ENCODE data around the gene SUPT3H.

Gene SUPT3H

GRCh38 chr6:44820321-44820720, 557.4 kb downstream of the SUPT3H start:
- DNase-seq: no peak

DNA sequence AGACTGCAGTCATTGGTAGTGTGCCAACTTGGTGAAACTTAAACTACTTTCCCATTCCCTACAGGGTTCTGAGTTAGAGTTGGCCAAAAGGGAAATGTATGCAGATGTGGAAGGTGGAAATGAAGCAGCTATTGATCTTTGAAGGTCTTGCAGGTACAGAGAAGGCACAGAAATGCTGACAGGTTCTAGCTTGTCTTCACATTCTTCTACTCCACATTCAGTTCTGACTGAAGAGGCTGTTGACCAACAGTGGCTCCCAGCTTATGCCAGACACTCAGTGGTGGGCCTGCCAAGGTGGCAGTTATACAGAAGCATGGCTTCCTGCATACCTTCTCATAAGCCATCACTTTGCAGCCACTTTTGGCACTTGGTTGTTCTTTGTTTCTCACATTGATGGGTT, 566.3 kb downstream of the SUPT3H start:
- no peak for DNase-seq

DNA sequence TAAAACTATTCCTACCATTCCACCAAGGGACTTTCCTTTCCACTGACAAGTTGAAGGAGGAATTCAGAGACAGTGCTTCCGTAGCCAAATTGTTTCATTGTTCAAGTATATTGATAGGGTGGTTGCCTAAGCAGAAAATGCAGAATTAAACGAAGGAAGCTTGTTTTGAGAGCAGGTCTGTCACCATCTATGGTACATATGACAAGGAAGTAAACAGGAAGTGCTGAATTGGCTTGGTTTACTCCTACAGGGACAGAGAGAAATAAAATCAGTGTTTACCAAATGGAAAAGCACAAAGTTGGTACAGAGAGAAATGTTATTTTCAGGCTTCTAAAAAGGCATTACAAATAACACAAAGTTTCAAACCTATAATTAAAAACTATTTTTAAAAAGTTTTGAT, 568.5 kb downstream of the SUPT3H start:
- no peak for DNase-seq

- no peak for DNase-seq
These were observed 569.6 kb downstream of the SUPT3H start for GRCh38 chr6:44808148-44808547.

DNA sequence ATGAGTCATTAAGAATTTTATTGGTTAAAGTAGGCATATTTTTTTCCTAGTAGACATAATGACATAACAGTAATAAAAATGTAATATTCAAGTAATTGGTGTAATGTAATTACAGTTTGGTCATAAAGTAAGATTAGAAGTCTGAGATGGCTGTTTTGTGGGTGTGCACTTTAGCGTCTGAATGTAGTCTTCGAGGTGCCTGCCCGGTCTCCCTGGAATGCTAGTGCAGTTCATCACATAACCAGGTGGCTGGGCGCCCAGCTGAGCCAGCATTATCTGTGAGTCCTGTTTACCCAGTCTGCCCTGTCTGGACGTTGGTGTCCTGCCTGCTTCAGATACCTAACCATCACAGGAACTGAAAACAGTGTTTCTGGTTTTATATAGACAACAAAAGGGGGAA, 571.1 kb downstream of the SUPT3H start:
- DNase-seq: no peak

DNA sequence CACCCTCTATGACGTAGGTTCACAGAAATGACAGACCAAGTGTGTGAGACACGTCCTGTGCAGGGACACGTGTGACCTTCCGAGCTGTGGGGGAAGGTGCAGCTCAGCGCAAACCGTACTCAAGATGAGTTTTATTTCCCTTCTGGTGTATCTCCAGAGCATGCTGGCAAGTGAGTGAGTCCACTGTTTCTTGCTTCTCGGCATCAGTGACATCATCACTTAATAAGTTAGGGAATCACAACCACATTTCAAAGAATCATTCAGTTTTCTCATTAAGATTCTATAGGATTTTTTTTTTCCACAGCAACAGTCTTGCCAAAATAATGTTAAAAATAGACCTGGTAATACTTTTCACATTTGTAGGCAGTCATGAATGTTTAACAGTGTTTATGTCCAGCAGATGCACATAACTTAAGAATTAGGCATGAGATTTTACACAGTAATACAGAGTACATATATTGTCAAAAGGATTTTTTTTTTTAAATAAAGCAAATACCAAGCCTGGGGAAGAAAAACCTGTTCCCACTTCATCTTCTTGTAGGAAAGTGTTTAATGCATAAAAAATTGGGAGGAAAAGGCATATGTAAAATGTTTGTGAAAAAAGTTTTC, 572.4 kb downstream of the SUPT3H start:
- no peak for DNase-seq

DNA sequence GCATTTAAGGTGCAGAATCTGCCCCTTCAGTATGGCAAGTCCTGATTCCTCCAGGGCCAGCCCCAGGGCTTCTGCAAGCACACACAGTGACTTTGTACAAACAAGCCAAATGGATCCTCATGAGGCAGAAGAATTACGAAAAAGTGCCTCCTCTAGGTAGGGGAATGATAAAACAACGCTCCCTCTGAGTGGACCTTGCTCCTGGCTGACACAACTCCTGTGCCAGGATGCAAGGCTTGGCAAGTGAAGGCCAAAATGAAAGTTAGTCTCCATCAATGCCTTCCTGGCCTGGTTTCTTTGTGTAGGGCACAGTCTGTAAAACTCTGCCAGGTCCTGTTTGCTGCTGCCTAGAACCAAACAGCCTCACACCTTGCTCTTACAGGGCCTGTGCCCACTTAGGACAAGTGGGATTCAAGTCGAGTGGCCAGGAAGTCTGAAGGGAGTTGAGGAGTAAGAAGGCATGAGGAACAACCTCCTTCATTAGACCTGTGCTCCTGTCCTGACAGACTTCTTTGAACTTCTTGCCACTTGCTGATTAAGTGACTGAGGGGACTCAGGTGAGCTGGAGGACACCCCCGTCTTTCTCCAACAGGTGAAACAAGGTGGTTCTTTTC, 573.1 kb downstream of the SUPT3H start:
- DNase-seq: no peak

DNA sequence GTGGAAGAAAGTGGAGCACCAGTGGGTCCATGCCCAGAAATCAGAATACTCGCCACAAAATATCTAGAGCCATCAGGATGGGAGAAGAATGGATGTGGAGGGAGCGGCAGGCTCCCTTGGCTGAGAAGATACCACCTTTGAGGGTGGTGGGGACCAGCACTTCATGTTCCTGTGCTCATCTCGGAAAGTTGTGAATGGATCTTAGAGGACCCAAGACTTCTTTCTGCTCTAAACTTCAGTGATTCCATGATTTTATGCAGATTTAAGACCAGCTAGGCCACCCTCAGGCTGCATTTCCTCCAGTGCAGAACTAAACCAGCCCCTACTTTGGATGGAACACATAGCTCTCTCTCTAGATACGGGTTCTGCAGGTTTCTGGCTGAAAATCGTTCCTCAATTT, 573.7 kb downstream of the SUPT3H start:
- DNase-seq: no peak

DNA sequence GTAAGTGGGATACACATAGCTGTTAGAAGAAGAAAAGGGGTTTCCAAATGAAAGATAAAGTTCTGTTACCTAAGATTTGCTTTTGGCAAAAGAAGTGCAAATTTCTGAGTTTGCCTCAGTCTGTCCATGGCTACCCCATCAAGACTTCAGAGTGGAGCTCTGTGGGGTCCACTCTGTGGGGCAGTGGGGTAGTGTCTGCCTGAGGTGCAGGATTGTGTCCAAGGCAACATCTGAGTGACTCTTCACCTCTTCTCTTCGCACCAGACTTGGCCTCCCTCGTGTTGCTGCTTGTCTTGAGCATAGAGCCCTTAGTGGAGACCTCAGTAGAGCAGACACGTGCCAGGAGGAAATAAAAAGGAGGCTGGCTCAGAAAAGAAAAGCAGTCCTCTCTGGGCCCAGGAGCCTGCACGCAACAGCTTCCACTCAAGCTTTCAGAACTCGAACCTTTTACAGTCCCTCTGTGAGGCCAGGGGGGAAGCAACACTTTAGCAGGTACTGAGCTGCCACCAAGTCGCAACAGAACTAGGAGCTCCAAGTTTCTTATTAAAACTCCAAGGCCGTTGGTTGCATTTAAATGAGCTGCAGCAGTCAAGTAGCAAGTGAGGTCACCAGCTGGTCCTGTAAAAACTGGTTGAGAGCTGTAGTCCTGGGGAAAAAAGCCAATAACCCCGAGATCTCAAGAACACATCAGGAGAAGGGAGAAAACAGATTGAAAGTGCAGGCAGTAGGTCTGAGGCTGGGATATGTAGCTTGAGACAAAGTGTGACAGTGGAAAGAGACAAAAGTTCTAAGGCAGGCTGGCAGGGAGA, 576.7 kb downstream of the SUPT3H start:
- no peak for DNase-seq

GRCh38 chr6:44800171-44800783, 577.5 kb downstream of the SUPT3H start:
- no peak for DNase-seq

DNA sequence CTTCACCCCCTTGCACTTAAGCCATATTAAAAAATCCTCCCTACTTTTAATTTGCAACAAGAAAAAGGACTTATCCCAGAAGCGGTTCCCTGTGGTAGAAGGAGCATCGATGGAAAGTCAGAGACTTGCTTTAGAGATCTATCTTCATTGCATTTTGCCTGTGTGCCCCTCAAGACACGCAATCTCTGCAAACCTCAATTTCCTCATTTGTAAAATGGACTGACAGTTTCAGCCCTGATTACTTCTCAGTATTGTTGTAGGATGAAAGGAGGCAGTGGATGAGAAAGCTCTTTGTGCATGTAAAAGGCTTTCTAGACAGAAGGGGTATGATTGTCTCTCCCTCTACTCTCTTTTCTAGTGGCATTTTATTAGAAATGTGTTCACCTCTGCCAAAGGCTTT, 580.0 kb downstream of the SUPT3H start:
- DNase-seq: no peak

DNA sequence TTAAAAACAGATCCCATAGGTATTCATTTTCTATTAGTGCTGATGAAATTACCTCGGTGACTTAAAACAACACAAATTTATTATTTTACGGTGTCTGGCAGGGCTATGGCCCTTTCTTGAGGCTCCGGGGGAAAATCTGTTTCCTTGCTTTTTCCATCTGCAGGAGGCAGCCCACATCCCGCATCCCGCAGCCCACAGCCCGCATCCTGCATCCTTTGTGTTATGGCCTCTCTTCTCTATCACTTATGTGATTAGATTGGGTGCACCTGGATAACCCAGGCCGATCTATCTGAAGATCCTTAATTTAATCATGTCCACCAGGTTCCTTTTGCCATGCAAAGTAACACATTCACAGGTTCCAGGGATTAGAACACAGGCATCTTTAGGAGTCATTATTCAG, 582.4 kb downstream of the SUPT3H start:
- DNase-seq: no peak

GRCh38 chr6:44789806-44790205, 587.9 kb downstream of the SUPT3H start:
- no peak for DNase-seq

- no peak for DNase-seq
These were observed 588.7 kb downstream of the SUPT3H start for GRCh38 chr6:44789061-44789460.

- no peak for DNase-seq
These were observed 589.2 kb downstream of the SUPT3H start for GRCh38 chr6:44788387-44788981.

DNA sequence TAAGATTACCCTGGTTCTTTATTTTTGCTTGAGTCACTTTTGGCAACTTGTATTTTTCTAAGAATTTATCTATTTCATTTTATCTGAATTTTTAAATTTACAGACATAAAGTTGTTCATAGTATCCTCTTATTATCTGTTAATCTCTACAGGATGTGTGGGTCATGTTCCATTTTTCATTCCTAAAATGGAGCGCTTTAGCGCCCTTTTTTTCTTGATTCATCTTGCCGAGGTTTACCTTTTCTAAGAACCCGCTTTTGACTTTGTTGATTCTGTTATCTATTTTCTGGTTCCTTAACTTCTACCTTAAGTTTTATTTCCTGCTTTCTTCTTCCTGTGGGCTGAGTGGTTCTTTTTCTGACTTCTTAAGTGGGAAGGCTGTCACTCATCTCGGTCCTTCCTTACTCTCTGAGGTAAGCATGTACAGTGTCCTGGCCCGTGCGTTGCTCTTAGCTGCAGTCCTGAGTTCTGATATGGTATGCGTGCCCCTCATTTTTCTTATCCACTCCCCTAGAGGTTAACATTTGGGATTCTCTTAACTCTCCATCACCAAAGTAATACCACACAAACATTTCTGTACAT, 590.4 kb downstream of the SUPT3H start:
- no peak for DNase-seq

GRCh38 chr6:44785130-44785529, 592.6 kb downstream of the SUPT3H start:
- no peak for DNase-seq

- DNase-seq: no peak
These were observed 593.5 kb downstream of the SUPT3H start for GRCh38 chr6:44784195-44784594.

DNA sequence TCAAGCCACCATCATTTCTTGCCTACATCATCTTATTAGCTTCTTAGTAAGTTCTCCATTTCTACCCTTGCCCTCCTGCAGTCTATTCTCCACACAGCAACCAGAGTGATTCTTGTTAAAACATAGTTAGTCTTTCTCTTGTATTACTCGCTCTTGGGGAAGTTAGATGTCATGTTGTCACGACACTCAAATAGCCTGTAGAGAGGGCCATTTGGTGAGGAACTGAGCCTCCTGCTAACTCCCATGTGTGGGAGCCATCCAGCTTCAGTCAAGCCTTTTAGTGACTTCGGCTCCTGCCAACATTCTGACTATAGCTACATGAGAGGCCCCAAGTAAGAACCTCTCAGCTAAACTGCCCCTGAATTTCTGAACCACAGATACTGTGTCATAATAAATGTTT, 594.8 kb downstream of the SUPT3H start:
- no peak for DNase-seq

GRCh38 chr6:44781912-44782597, 595.7 kb downstream of the SUPT3H start:
- DNase-seq: no peak

DNA sequence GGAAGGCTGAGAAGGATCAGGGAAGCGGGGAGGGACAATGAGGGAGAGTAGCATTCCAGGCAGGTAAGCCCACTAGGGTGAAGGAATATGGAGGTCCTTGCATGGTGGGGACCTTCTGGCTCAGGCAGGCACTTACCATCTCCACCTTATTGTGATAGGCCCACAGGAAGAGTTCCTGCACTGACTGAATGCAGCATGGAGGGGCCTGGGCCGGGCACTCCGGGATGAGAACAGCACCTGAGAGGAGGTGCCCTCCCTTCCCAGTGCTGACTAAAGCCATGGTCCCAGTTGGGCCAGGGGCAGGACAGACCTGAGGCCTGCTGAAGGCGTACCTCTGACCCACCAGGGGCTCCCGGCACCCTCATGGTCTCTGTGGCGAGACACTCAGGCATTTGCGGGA, 597.6 kb downstream of the SUPT3H start:
- DNase-seq: no peak

DNA sequence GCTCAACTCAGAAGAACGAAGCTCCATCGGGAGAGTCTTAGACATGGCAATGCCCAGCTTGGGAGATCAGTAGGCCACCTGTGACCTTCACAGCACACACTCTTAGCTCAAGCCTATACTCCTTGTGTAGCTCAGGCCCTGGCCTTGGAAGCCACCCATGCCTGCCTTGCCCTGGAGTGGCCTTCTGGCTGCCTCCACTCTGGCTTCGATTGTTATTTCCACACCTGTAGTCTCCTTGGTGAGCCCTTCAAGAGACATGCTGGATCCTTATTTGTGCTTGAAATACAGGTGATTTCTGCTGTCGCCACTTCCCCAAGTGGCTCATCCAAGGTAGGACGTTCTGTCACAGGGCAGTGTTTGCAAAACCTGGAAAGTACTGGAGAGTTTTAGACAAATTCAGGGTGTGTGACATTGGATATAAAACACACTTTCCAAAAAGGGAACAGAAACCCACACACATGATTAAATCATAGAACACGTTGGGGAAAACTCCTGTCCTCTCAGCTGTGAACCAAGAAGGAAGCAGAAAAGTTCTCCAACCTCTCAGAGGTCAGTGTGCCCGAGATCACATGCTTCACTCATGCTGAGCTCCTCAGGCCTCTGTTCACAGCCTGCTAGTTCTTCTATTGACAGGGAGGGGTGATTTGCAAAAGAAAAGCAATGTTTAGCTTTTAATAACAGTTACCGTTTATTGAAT, 598.5 kb downstream of the SUPT3H start:
- DNase-seq: no peak
